Amygdala (tissue), 56 donors: ENCODE results near the gene NOTCH4.
"Not testable (repeated sequence)": the region's sequence is repeated elsewhere in the genome, so short reads cannot be mapped to it uniquely, and the experiment has no call there.

Source experiments
- DNase-seq, 56 donors: peaks; one replicate each; lab custom pipeline; 2025; lab: John Stamatoyannopoulos, UW

Gene NOTCH4

GRCh38 chr6:32223258-32224235 is at the start of gene NOTCH4:
Gene NOTCH4, minus strand, starts transcription at chr6:32224067. Its CDS starts 139 bp downstream, at chr6:32223928.
- DNase-seq = no peak

GRCh38 chr6:32271429-32271828 is 47.6 kb upstream of the NOTCH4 start:
- no peak for DNase-seq

- DNase-seq = not testable (repeated sequence)
Measured at GRCh38 chr6:32268459-32268858, 44.6 kb upstream of the NOTCH4 start.

- no peak for DNase-seq
Measured at GRCh38 chr6:32267035-32267434, 43.2 kb upstream of the NOTCH4 start.

GRCh38 chr6:32257262-32257661 is 33.4 kb upstream of the NOTCH4 start:
- not testable (repeated sequence) for DNase-seq

GRCh38 chr6:32255199-32256153 is 31.6 kb upstream of the NOTCH4 start:
- DNase-seq = peak in 45 of 56 donors; percentile 9 to 73 (median 37)

GRCh38 chr6:32254761-32255198 is 30.9 kb upstream of the NOTCH4 start:
- DNase-seq = peak in 14 of 56 donors; percentile 7 to 43 (median 25)

- no peak for DNase-seq
Measured at GRCh38 chr6:32252331-32253009, 28.6 kb upstream of the NOTCH4 start.

- DNase-seq = no peak
Measured at GRCh38 chr6:32249262-32249661, 25.4 kb upstream of the NOTCH4 start.

GRCh38 chr6:32247401-32247800 is 23.5 kb upstream of the NOTCH4 start:
- no peak for DNase-seq

- DNase-seq = peak in 53 of 56 donors; percentile 15 to 89 (median 57)
Measured at GRCh38 chr6:32244946-32245398, 21.1 kb upstream of the NOTCH4 start.

- no peak for DNase-seq
Measured at GRCh38 chr6:32244270-32244669, 20.4 kb upstream of the NOTCH4 start.

- not testable (repeated sequence) for DNase-seq
Measured at GRCh38 chr6:32242318-32242813, 18.5 kb upstream of the NOTCH4 start.

- no peak for DNase-seq
Measured at GRCh38 chr6:32240686-32241085, 16.8 kb upstream of the NOTCH4 start.

GRCh38 chr6:32239462-32239861 is 15.6 kb upstream of the NOTCH4 start:
- DNase-seq = no peak

GRCh38 chr6:32234934-32235333 is 11.1 kb upstream of the NOTCH4 start:
- no peak for DNase-seq

GRCh38 chr6:32226434-32226833 is 2.6 kb upstream of the NOTCH4 start:
- no peak for DNase-seq

- DNase-seq = no peak
Measured at GRCh38 chr6:32224696-32225095, 829 bp upstream of the NOTCH4 start.

- DNase-seq = no peak
Measured at GRCh38 chr6:32222333-32223230, 1.3 kb downstream of the NOTCH4 start.
